Measurements from ENCODE around the gene RASA3.
"Not testable (repeated sequence)": the region's sequence is repeated elsewhere in the genome, so short reads cannot be mapped to it uniquely, and the experiment has no call there.

Gene RASA3

GRCh38 chr13:114151031-114151430, 18.6 kb upstream of the RASA3 start:
- no peak overlapping the region for H3K4me3 ChIP-seq (ENCODE audit: low read depth, low read length)
- no peak for TF ChIP-seq CTCF (IDR thresholded peaks at IDR 0.05; ENCODE audit: low read depth, low read length)
- in situ Hi-C loops (cut with HindIII; ENCODE audit: low sequenced_read_pairs): no loop called here
- no peak for DNase-seq (ENCODE audit: low read depth, low spot score)

- in situ Hi-C loops (cut with HindIII; ENCODE audit: low sequenced_read_pairs): no loop called here
- TF ChIP-seq CTCF (IDR thresholded peaks at IDR 0.05; ENCODE audit: low read depth, low read length): no peak
- no peak for DNase-seq (ENCODE audit: low read depth, low spot score)
- no peak overlapping the region for H3K4me3 ChIP-seq (ENCODE audit: low read depth, low read length)
Measured at GRCh38 chr13:114149774-114150740, 17.6 kb upstream of the RASA3 start.

- H3K4me3 ChIP-seq (ENCODE audit: low read depth, low read length); in situ Hi-C loops (cut with HindIII; ENCODE audit: low sequenced_read_pairs); DNase-seq (ENCODE audit: low read depth, low spot score): not testable (repeated sequence)
Measured at GRCh38 chr13:114148886-114149285, 16.5 kb upstream of the RASA3 start.

- in situ Hi-C loops (cut with HindIII; ENCODE audit: low sequenced_read_pairs): no loop called here
- no peak for TF ChIP-seq CTCF (IDR thresholded peaks at IDR 0.05; ENCODE audit: low read depth, low read length)
- no peak for DNase-seq (ENCODE audit: low read depth, low spot score)
- H3K4me3 ChIP-seq (ENCODE audit: low read depth, low read length): no peak overlapping the region
Measured at GRCh38 chr13:114148521-114148855, 16.1 kb upstream of the RASA3 start.

GRCh38 chr13:114147803-114148520, 15.5 kb upstream of the RASA3 start:
- H3K4me3 ChIP-seq (ENCODE audit: low read depth, low read length): no peak overlapping the region
- in situ Hi-C loops (cut with HindIII; ENCODE audit: low sequenced_read_pairs): no loop called here
- TF ChIP-seq CTCF (IDR thresholded peaks at IDR 0.05; ENCODE audit: low read depth, low read length): no peak
- DNase-seq (ENCODE audit: low read depth, low spot score): no peak

GRCh38 chr13:114146629-114147028, 14.2 kb upstream of the RASA3 start:
- no peak for DNase-seq (ENCODE audit: low read depth, low spot score)
- TF ChIP-seq CTCF (IDR thresholded peaks at IDR 0.05; ENCODE audit: low read depth, low read length): peak; percentile 35
- H3K4me3 ChIP-seq (ENCODE audit: low read depth, low read length): no peak overlapping the region
- in situ Hi-C loops (cut with HindIII; ENCODE audit: low sequenced_read_pairs): no loop called here

- no peak overlapping the region for H3K4me3 ChIP-seq (ENCODE audit: low read depth, low read length)
- DNase-seq (ENCODE audit: low read depth, low spot score): no peak
- no peak for TF ChIP-seq CTCF (IDR thresholded peaks at IDR 0.05; ENCODE audit: low read depth, low read length)
- in situ Hi-C loops (cut with HindIII; ENCODE audit: low sequenced_read_pairs): no loop called here
Measured at GRCh38 chr13:114146173-114146572, 13.8 kb upstream of the RASA3 start.

Data from astrocyte of the spinal cord (primary cell).